ENCODE data around the gene COL4A1. TPM values are rescaled to one million over a fixed set of nuclear protein-coding genes. Genes with fewer than 3 reads are reported as not detected.

COL4A1 gene
- polyA plus RNA-seq, 1 of the 3 experiments (the other 2 are of a cell fraction), result 30.3 TPM

DNA sequence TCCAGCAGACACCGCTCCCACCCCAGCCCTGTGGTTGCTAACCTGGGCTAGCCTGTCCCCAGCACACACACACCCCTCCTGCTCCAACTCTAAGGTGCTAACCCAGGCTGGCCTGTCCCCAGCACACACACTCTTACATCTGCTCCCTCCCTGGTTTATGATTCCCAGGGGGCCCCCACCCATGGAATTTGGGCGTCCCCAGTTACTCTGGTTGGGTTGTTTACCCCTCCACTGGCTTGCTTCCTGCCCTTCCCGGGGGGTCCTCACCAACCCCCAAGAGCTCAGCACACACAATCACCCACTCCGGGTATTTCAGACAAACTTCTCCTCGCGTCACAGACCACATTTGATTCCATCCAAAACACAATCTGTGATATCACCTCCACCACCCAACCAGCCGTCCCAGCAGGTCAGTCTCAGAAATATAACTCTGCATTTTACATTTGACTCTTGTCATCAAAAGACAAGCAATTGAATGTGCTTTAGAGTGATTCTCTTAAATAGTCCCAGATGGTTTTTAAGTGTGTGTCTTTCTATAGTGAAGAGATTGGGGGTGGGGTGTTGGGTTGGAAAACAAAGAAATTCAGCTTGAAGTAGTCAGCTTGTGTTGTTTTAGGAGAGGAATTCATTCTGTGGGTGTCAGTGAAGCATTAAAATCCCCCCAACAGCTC, 20.2 kb upstream of the COL4A1 start:
- Histone ChIP-seq H3F3A (replicated peaks; ENCODE audit: insufficient read depth) (peaks cover 19% of the 10 kb centered on the region), H3K9ac (no peak overlapping the region), H3K9me3 (no peaks in the 10 kb centered on the region), H3K4me1 (ENCODE audit: control insufficient read depth in 1 of 2, insufficient read depth in 2 of 2, low read depth in 1 of 2, low read length in 1 of 2) (peaks cover 17 to 71% of the 10 kb centered on the region in 2 experiments; a peak in 3 of 4 replicates), H4K20me1 (ENCODE audit: insufficient read depth) (no peaks in the 10 kb centered on the region), H3K4me3 (ENCODE audit: low read depth in 2 of 2, low read length in 1 of 2) (no peak overlapping the region), H3K27me3 (ENCODE audit: insufficient read depth) (no peaks in the 10 kb centered on the region), H3K79me2 (ENCODE audit: insufficient read depth) (peaks cover 96% of the 10 kb centered on the region), H3K36me3 (replicated peaks in 1 of 2; ENCODE audit: control insufficient read depth in 1 of 2, insufficient read depth in 2 of 2, low read length in 1 of 2) (peaks cover 0 to 3% of the 10 kb centered on the region in 2 experiments), H3K27ac (ENCODE audit: low read depth in 2 of 2, low read length in 1 of 2) (peak overlapping the region; percentile 36 to 61; a peak in 2 of 4 replicates), H2AFZ (ENCODE audit: low read depth) (no peak overlapping the region), H3K9me2 (no peaks in the 10 kb centered on the region), H3K4me2 (peak overlapping the region; percentile 38; the same call in 1 of the 2 replicates)
- TF ChIP-seq TCF12 (IDR thresholded peaks at IDR 0.05) (peak; percentile 14; the same call in 1 of the 2 replicates), POLR2AphosphoS5 (IDR thresholded peaks at IDR 0.05; ENCODE audit: low read depth, low read length) (no peak), SMC3 (IDR thresholded peaks at IDR 0.05; ENCODE audit: low read depth, low read length) (no peak), RXRA (IDR thresholded peaks at IDR 0.05; ENCODE audit: borderline replicate concordance, low read depth) (no peak)
- TF ChIP-seq, protein P1, sequence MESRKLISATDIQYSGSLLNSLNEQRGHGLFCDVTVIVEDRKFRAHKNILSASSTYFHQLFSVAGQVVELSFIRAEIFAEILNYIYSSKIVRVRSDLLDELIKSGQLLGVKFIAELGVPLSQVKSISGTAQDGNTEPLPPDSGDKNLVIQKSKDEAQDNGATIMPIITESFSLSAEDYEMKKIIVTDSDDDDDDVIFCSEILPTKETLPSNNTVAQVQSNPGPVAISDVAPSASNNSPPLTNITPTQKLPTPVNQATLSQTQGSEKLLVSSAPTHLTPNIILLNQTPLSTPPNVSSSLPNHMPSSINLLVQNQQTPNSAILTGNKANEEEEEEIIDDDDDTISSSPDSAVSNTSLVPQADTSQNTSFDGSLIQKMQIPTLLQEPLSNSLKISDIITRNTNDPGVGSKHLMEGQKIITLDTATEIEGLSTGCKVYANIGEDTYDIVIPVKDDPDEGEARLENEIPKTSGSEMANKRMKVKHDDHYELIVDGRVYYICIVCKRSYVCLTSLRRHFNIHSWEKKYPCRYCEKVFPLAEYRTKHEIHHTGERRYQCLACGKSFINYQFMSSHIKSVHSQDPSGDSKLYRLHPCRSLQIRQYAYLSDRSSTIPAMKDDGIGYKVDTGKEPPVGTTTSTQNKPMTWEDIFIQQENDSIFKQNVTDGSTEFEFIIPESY (IDR thresholded peaks at IDR 0.05; ENCODE audit: borderline replicate concordance, low read depth), result no peak
- TF ChIP-seq, protein P2, sequence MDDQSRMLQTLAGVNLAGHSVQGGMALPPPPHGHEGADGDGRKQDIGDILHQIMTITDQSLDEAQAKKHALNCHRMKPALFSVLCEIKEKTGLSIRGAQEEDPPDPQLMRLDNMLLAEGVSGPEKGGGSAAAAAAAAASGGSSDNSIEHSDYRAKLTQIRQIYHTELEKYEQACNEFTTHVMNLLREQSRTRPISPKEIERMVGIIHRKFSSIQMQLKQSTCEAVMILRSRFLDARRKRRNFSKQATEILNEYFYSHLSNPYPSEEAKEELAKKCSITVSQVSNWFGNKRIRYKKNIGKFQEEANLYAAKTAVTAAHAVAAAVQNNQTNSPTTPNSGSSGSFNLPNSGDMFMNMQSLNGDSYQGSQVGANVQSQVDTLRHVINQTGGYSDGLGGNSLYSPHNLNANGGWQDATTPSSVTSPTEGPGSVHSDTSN (IDR thresholded peaks at IDR 0.05), result no peak
- ChIA-PET POLR2A (no interaction called here), CTCF (no interaction called here)
- no peak for DNase-seq
- WGBS (ENCODE audit: low lambda C conversion rate), result 75% methylated on average over 7 of the region's 7 CpGs

DNA sequence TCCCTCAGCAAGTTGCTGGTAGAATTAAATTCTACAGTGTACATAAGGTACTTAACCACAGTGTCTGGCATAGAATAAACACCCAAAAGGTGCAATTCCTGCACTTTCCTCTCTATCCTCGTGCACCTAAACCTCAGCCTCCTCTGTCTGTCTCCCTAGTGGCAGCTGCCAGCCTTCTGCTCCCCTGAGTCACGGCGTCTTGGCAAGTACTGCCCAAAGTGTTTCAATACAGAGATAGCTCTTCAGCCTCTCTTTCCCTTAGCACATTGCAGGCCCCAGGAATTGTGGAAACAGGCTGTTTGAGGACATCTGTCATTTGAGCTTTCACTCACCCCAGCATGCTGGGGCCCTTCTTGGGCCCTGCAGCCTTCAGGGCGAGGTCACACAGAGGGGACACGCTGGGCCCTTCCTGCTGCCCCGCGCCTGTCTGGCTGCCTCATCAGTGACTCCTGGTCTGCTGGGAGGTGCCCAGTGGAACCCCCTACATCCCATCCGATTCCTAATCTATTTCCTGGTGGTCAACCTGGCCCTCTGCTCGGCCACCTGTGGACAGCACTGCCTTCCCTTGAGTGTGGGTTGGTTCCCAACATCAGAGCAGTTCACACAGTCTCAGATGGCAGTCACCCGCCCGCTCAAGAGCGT, 19.4 kb upstream of the COL4A1 start:
- H3K4me1 ChIP-seq (ENCODE audit: control insufficient read depth in 1 of 2, insufficient read depth in 2 of 2, low read depth in 1 of 2, low read length in 1 of 2), result peaks cover 17 to 72% of the 10 kb centered on the region in 2 experiments; a peak in 3 of 4 replicates
- peaks cover 96% of the 10 kb centered on the region for H3K79me2 ChIP-seq (ENCODE audit: insufficient read depth)
- no peak overlapping the region for H3K9ac ChIP-seq
- 96% methylated on average over 10 of the region's 12 CpGs for WGBS (ENCODE audit: low lambda C conversion rate)
- H3K36me3 ChIP-seq (replicated peaks in 1 of 2; ENCODE audit: control insufficient read depth in 1 of 2, insufficient read depth in 2 of 2, low read length in 1 of 2), result peaks cover 0 to 8% of the 10 kb centered on the region in 2 experiments
- no peak for DNase-seq
- peak overlapping the region; percentile 36 to 61; a peak in 3 of 4 replicates for H3K27ac ChIP-seq (ENCODE audit: low read depth in 2 of 2, low read length in 1 of 2)
- H4K20me1 ChIP-seq (ENCODE audit: insufficient read depth), result no peaks in the 10 kb centered on the region
- TF ChIP-seq FOXM1 (IDR thresholded peaks at IDR 0.05; ENCODE audit: low read depth), result no peak
- no peaks in the 10 kb centered on the region for H3K27me3 ChIP-seq (ENCODE audit: insufficient read depth)
- H3K9me2 ChIP-seq, result no peaks in the 10 kb centered on the region
- no peaks in the 10 kb centered on the region for H3K9me3 ChIP-seq
- no peak overlapping the region for H3K4me3 ChIP-seq (ENCODE audit: low read depth in 2 of 2, low read length in 1 of 2)
- ChIA-PET CTCF (interaction anchor here (0.8 to 2.4 kb wide), 2 partner anchors 85 to 494 kb away, joined by 3 to 5 read pairs; no protein-coding TSS in a partner anchor), POLR2A (no interaction called here)
- H3K4me2 ChIP-seq, result no peak overlapping the region
- no peak overlapping the region for H2AFZ ChIP-seq (ENCODE audit: low read depth)
- peaks cover 21% of the 10 kb centered on the region for H3F3A ChIP-seq (replicated peaks; ENCODE audit: insufficient read depth)
